ENCODE measurements around the gene RDH5. TPM values are rescaled to one million over a fixed set of nuclear protein-coding genes. Genes with fewer than 3 reads are reported as not detected.

The RDH5 gene
- total and polyA plus RNA-seq, 2 of the 13 experiments (the other 11 are each of a cell fraction or from before 2014, with no cell fraction given) = 2.6 to 5.7 TPM

GRCh38 chr12:55720894-55721444, 776 bp downstream of the RDH5 start (continued):
- TF ChIP-seq ZNF709 (CRISPR knock-in tag; IDR thresholded peaks at IDR 0.05) (no peak), ZNF792 (CRISPR knock-in tag; IDR thresholded peaks at IDR 0.05) (0 out of 2 replicates have a peak, but pooled peaks have one; percentile 26), PITX1 (CRISPR knock-in tag; IDR thresholded peaks at IDR 0.05) (0 out of 2 replicates have a peak, but pooled peaks have one; percentile 14), FOSL2 (CRISPR knock-in tag; IDR thresholded peaks at IDR 0.05) (no peak; the same call in 1 of the 2 replicates), SMARCC2 (IDR thresholded peaks at IDR 0.05) (no peak), ZNF552 (CRISPR knock-in tag; IDR thresholded peaks at IDR 0.05; ENCODE audit: borderline replicate concordance) (no peak), DPF2 (CRISPR knock-in tag; IDR thresholded peaks at IDR 0.05; ENCODE audit: borderline replicate concordance, low read depth) (no peak), TGIF2 (CRISPR knock-in tag; IDR thresholded peaks at IDR 0.05) (no peak), GLI4 (CRISPR knock-in tag; IDR thresholded peaks at IDR 0.05; ENCODE audit: borderline replicate concordance) (no peak), MIER3 (CRISPR knock-in tag; IDR thresholded peaks at IDR 0.05; ENCODE audit: borderline replicate concordance) (no peak), FOXK1 (CRISPR knock-in tag; IDR thresholded peaks at IDR 0.05; ENCODE audit: borderline replicate concordance, low read depth) (no peak), ZSCAN31 (CRISPR knock-in tag; IDR thresholded peaks at IDR 0.05; ENCODE audit: low read depth) (no peak), ZNF230 (CRISPR knock-in tag; IDR thresholded peaks at IDR 0.05) (no peak), ZNF563 (CRISPR knock-in tag; IDR thresholded peaks at IDR 0.05) (no peak), BRF2 (CRISPR knock-in tag; IDR thresholded peaks at IDR 0.05) (no peak), BHLHE40 (IDR thresholded peaks at IDR 0.05; ENCODE audit: low read length) (0 out of 2 replicates have a peak, but pooled peaks have one; percentile 6), HMGXB4 (CRISPR knock-in tag; IDR thresholded peaks at IDR 0.05; ENCODE audit: borderline replicate concordance in 1 of 2, low read depth in 1 of 2) (peak in 1 of 2 experiments; percentile 41; a peak in 2 of 4 replicates), TCF7L2 (IDR thresholded peaks at IDR 0.05; ENCODE audit: low read depth, low read length) (no peak), YY1 (IDR thresholded peaks at IDR 0.05; ENCODE audit: insufficient read depth, insufficient replicate concordance, low read depth, low read length) (no peak), SRF (IDR thresholded peaks at IDR 0.05; ENCODE audit: low read depth, low read length) (no peak), SCMH1 (CRISPR knock-in tag; IDR thresholded peaks at IDR 0.05; ENCODE audit: borderline replicate concordance) (no peak), ZNF703 (CRISPR knock-in tag; IDR thresholded peaks at IDR 0.05; ENCODE audit: borderline replicate concordance) (no peak)
- TF ChIP-seq, protein P1, sequence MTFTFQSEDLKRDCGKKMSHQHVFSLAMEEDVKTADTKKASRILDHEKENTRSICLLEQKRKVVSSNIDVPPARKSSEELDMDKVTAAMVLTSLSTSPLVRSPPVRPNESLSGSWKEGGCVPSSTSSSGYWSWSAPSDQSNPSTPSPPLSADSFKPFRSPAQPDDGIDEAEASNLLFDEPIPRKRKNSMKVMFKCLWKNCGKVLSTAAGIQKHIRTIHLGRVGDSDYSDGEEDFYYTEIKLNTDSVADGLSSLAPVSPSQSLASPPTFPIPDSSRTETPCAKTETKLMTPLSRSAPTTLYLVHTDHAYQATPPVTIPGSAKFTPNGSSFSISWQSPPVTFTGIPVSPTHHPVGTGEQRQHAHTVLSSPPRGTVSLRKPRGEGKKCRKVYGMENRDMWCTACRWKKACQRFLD (CRISPR knock-in tag; IDR thresholded peaks at IDR 0.05; ENCODE audit: borderline replicate concordance) = no peak
- TF ChIP-seq, protein P2, sequence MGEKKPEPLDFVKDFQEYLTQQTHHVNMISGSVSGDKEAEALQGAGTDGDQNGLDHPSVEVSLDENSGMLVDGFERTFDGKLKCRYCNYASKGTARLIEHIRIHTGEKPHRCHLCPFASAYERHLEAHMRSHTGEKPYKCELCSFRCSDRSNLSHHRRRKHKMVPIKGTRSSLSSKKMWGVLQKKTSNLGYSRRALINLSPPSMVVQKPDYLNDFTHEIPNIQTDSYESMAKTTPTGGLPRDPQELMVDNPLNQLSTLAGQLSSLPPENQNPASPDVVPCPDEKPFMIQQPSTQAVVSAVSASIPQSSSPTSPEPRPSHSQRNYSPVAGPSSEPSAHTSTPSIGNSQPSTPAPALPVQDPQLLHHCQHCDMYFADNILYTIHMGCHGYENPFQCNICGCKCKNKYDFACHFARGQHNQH (CRISPR knock-in tag; IDR thresholded peaks at IDR 0.05) = no peak
- TF ChIP-seq, protein P3, sequence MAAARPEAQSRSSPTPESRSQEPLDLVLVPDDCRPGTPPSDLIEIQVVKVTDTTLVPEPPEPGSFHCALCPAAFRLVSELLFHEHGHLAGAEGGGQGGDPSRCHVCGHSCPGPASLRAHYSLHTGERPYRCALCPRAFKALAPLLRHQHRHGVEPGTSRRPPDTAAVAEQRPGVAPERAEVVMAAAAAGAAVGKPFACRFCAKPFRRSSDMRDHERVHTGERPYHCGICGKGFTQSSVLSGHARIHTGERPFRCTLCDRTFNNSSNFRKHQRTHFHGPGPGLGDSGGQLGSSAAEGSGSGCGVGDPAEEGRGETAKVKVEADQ (CRISPR knock-in tag; IDR thresholded peaks at IDR 0.05; ENCODE audit: borderline replicate concordance) = no peak
